GM12865 (cell line): ENCODE data around the gene CD200.

ENCODE experiments used
- DNase-seq: peaks from one replicate; pipeline ENCODE4 v3.0.0; 2010; ENCODE audit warnings: low read depth
- H3K4me3 ChIP-seq: 2 replicates; pipeline ENCODE4 v1.5.1; 2011; ENCODE audit warnings: mild to moderate bottlenecking, low read depth, low read length, control low read depth
- CTCF ChIP-seq: IDR thresholded peaks from 2 replicates; pipeline ENCODE4 v1.5.1; 2011; ENCODE audit warnings: low read length, control low read depth, low read depth, inconsistent platforms; ENCODE audit not compliant: insufficient read depth; ENCODE audit errors: missing control alignments

Gene CD200

GRCh38 chr3:112366522-112366921, 33.6 kb downstream of the CD200 start:
- no peak for TF ChIP-seq CTCF
- no peak overlapping the region for H3K4me3 ChIP-seq
- no peak for DNase-seq

DNA sequence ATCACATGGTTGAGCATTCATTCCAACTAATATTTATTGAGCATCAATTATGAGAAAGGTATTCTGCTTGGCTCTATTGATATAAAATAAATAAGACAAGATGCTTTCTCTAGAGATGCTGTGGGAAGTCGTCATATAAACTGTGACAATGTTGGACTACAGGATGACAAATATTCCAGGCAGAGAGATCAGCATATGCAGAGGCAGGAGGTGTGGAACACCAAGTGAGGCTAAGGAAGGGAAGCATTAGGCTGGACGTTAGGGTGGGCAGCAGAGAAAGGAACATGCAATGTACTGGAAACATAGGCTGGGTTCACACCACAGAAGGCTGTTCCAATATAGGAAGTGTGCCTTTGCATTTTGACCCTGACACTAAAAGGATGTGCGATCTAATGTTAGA, 38.6 kb downstream of the CD200 start:
- no peak for DNase-seq
- H3K4me3 ChIP-seq = no peak overlapping the region
- no peak for TF ChIP-seq CTCF

GRCh38 chr3:112372396-112372795, 39.4 kb downstream of the CD200 start:
- no peak for DNase-seq
- no peak for TF ChIP-seq CTCF
- no peak overlapping the region for H3K4me3 ChIP-seq

GRCh38 chr3:112373476-112373875, 40.5 kb downstream of the CD200 start:
- TF ChIP-seq CTCF = no peak

DNA sequence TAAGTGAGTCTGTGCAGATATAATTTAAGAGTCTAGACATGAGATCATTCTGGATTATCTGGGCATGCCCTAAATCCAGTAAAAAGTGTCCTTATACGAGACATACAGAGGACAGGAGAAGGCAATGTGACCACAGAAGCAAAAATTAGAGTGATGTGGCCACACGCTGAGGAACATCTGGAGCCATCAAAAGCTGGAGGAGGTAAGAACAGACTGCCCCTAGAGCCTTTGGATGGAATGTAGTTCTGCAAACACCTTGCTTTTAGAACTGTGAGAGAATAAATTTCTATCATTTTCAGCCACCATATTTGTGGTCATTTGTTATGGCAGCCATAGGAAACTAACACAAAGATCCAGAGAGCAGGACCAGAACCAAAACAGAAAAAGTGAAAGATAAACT, 41.0 kb downstream of the CD200 start:
- H3K4me3 ChIP-seq = no peak overlapping the region
- no peak for DNase-seq
- no peak for TF ChIP-seq CTCF

More at GRCh38 chr3:112373476-112373875, 40.5 kb downstream of the CD200 start:
- no peak for DNase-seq
- no peak overlapping the region for H3K4me3 ChIP-seq

DNA sequence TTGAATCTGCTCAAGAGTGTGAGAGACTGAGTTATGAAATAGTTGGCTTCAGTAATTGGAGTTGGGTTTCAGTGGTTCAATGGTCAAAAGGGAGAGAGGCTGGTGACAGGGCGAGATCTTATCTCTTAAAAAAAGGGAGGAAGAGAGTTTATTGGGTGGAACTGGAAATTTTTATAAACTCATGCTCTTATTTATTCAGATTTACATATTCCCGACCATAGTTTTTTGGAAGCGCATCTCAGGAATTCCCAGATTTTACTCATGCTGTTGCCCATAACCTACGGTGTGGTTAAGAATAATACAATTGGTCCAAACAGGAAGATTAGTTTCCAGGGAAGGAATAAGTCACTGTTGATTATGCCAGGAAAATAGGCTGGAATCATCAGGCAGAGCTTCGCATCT, 41.4 kb downstream of the CD200 start:
- no peak for TF ChIP-seq CTCF
- H3K4me3 ChIP-seq = no peak overlapping the region
- no peak for DNase-seq

GRCh38 chr3:112375117-112375516, 42.2 kb downstream of the CD200 start:
- no peak for TF ChIP-seq CTCF
- H3K4me3 ChIP-seq = no peak overlapping the region
- no peak for DNase-seq
